H1 (cell line): ENCODE results near the gene PMM1. TPM values are rescaled to one million over a fixed set of nuclear protein-coding genes. Genes with fewer than 3 reads are reported as not detected.

Source experiments
- CEBPB ChIP-seq: IDR thresholded peaks from 2 replicates; pipeline ENCODE4 v1.6.1; 2012; ENCODE audit warnings: low read depth, low read length
- MAX ChIP-seq: IDR thresholded peaks from 2 replicates; pipeline ENCODE4 v1.6.1; 2012; ENCODE audit warnings: inconsistent platforms
- TBP ChIP-seq: IDR thresholded peaks from 2 replicates; pipeline ENCODE4 v1.6.1; 2011; ENCODE audit warnings: low read depth, low read length, improper control_type of control experiment
- polyA plus RNA-seq, 7 experiments: library from polyadenylated mRNA; depleted of rRNA in 3 of 7; stranded (reverse) in 5 of 7; unstranded in 2 of 7; fragments of >200 nt in 5 of 7; fragments of 200-250 nt in 2 of 7; gene quantifications; 1 replicate in 5 of 7; 2 replicates in 1 of 7; 4 replicates in 1 of 7; pipeline versions ENCODE4 v1.2.1 to v1.2.3, GENCODE V29; 2011 to 2013; ENCODE audit warnings: missing spikeins in 2 of 7, mixed read lengths in 2 of 7
- total RNA-seq: library from RNA; stranded (reverse); fragmentation: NEBNext Ultra II Directional; extraction: Animal tissue kit (Norgen Biotek cat#: 25700); gene quantifications from 2 replicates; pipeline ENCODE4 v1.2.1, GENCODE V29; 2021
- TF ChIP-seq, protein P1 (sequence below): IDR thresholded peaks from 2 replicates; pipeline ENCODE4 v1.6.1; 2011; ENCODE audit warnings: low read length, improper control_type of control experiment

PMM1 gene
- total and polyA plus RNA-seq, 2 of the 8 experiments (the other 6 are each of a cell fraction or from before 2014, with no cell fraction given) = 11.3 to 20.0 TPM

DNA sequence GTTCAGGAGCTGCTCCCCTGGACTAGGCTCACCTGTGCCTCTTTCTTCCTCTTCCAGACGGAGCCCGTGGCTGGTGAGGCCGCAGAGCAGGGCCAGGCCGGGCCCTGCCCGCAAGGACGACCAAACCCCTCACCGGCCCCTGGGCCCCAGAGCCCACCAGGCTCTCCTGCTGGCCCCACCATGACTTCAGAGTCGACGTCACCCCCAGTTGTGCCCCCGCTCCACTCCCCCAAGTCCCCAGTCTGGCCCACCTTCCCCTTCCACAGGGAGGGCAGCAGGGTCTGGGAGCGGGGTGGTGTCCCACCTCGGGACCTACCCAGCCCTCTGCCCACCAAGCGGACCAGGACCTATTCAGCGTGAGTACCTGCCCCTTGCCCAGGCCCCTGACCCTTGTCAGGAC is 17.9 kb downstream of the PMM1 start (continued):
- TF ChIP-seq, protein P1, sequence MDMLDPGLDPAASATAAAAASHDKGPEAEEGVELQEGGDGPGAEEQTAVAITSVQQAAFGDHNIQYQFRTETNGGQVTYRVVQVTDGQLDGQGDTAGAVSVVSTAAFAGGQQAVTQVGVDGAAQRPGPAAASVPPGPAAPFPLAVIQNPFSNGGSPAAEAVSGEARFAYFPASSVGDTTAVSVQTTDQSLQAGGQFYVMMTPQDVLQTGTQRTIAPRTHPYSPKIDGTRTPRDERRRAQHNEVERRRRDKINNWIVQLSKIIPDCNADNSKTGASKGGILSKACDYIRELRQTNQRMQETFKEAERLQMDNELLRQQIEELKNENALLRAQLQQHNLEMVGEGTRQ = no peak
- no peak for TF ChIP-seq TBP
- no peak for TF ChIP-seq MAX
- TF ChIP-seq CEBPB = no peak
